Measurements from ENCODE around the gene OBSCN. TPM values are rescaled to one million over a fixed set of nuclear protein-coding genes. Genes with fewer than 3 reads are reported as not detected.

The OBSCN gene
- total and polyA plus RNA-seq, 4 donors = 0.54 to 5.6 (median 2.7) TPM

DNA sequence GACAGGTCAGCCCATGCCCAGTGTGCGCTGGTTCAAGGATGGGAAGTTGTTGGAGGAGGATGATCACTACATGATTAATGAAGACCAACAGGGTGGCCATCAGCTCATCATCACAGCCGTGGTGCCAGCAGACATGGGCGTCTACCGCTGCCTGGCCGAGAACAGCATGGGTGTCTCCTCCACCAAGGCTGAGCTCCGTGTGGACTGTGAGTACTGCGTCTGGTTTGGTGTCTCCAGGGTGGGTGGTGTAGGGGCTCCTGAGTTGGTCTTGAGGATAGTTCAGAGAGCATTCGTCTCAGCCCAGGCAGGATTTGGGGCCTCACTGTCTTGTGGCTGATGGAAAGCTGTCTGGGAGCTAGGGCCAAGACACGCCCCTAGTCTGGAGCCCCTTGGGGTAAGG is 115.6 kb downstream of the OBSCN start:
- 91% methylated on average over 9 of the region's 9 CpGs for WGBS
- Histone ChIP-seq H3K4me3 (ENCODE audit: low read depth in 1 of 3, low read length in 3 of 3) (no peak overlapping the region), H3K4me1 (ENCODE audit: control insufficient read depth in 4 of 4, insufficient read depth in 4 of 4, low read length in 3 of 4) (no peaks in the 10 kb centered on the region), H3K9ac (ENCODE audit: low read depth in 1 of 2, low read length in 2 of 2) (no peak overlapping the region), H3K9me3 (ENCODE audit: control insufficient read depth in 4 of 4, low read length in 3 of 4) (peaks cover 0 to 2% (median 0%) of the 10 kb centered on the region in 4 donors), H3K27ac (ENCODE audit: low read depth in 1 of 2, low read length in 2 of 2) (no peak overlapping the region), H3K27me3 (ENCODE audit: control insufficient read depth in 4 of 4, insufficient read depth in 4 of 4, low read length in 3 of 4) (no peaks in the 10 kb centered on the region), H3K36me3 (ENCODE audit: control insufficient read depth in 4 of 4, insufficient read depth in 3 of 4, low read depth in 1 of 4, low read length in 3 of 4) (peaks cover 0 to 2% (median 0%) of the 10 kb centered on the region in 4 donors)
- no peak for TF ChIP-seq HNF4G (IDR thresholded peaks at IDR 0.05)
- no peak for TF ChIP-seq JUND (IDR thresholded peaks at IDR 0.05)
- TF ChIP-seq FOXA2 (IDR thresholded peaks at IDR 0.05) = no peak
- TF ChIP-seq GABPA (IDR thresholded peaks at IDR 0.05 in 1 of 2, conservative IDR thresholded peaks at IDR 0.05 in 1 of 2) = no peak
- no peak for TF ChIP-seq TAF1 (conservative IDR thresholded peaks at IDR 0.05)
- no peak for DNase-seq (ENCODE audit: low spot score)

DNA sequence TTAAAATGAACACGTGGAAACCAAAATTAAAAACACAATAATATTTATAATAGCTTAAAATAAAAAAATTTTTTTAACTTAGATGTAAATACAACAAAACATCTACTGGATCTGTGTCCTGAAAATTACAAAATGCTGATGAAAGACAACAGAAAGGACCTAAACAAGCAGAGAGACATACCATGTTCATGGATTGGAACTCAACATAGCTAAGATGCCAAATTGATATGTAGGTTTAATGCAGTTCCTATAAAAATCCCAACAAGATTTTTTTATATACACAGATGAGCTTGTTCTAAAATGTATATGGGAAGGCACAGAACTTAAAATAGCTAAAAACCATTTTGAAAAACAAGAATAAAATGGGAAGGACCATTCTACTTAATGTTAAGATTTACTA is 117.4 kb downstream of the OBSCN start:
- H3K4me3 ChIP-seq (ENCODE audit: low read depth in 1 of 3, low read length in 3 of 3) = no peak overlapping the region
- WGBS = 82% methylated on average over 1 of the region's 1 CpG
- no peaks in the 10 kb centered on the region for H3K4me1 ChIP-seq (ENCODE audit: control insufficient read depth in 4 of 4, insufficient read depth in 4 of 4, low read length in 3 of 4)
- no peak for DNase-seq (ENCODE audit: low spot score)
- no peaks in the 10 kb centered on the region for H3K27me3 ChIP-seq (ENCODE audit: control insufficient read depth in 4 of 4, insufficient read depth in 4 of 4, low read length in 3 of 4)
- TF ChIP-seq HNF4G (IDR thresholded peaks at IDR 0.05) (no peak), RAD21 (IDR thresholded peaks at IDR 0.05) (no peak), SP1 (IDR thresholded peaks at IDR 0.05) (no peak), FOXA2 (IDR thresholded peaks at IDR 0.05) (no peak), FOXA1 (IDR thresholded peaks at IDR 0.05) (no peak), GABPA (IDR thresholded peaks at IDR 0.05 in 1 of 2, conservative IDR thresholded peaks at IDR 0.05 in 1 of 2) (no peak), HNF4A (conservative IDR thresholded peaks at IDR 0.05) (no peak), RXRA (IDR thresholded peaks at IDR 0.05) (no peak), TAF1 (conservative IDR thresholded peaks at IDR 0.05) (no peak), EGR1 (IDR thresholded peaks at IDR 0.05; ENCODE audit: low read depth in 2 of 2) (no peak), NR2F2 (IDR thresholded peaks at IDR 0.05) (no peak), YY1 (IDR thresholded peaks at IDR 0.05) (no peak), JUND (IDR thresholded peaks at IDR 0.05) (no peak)
- TF ChIP-seq, protein P1, sequence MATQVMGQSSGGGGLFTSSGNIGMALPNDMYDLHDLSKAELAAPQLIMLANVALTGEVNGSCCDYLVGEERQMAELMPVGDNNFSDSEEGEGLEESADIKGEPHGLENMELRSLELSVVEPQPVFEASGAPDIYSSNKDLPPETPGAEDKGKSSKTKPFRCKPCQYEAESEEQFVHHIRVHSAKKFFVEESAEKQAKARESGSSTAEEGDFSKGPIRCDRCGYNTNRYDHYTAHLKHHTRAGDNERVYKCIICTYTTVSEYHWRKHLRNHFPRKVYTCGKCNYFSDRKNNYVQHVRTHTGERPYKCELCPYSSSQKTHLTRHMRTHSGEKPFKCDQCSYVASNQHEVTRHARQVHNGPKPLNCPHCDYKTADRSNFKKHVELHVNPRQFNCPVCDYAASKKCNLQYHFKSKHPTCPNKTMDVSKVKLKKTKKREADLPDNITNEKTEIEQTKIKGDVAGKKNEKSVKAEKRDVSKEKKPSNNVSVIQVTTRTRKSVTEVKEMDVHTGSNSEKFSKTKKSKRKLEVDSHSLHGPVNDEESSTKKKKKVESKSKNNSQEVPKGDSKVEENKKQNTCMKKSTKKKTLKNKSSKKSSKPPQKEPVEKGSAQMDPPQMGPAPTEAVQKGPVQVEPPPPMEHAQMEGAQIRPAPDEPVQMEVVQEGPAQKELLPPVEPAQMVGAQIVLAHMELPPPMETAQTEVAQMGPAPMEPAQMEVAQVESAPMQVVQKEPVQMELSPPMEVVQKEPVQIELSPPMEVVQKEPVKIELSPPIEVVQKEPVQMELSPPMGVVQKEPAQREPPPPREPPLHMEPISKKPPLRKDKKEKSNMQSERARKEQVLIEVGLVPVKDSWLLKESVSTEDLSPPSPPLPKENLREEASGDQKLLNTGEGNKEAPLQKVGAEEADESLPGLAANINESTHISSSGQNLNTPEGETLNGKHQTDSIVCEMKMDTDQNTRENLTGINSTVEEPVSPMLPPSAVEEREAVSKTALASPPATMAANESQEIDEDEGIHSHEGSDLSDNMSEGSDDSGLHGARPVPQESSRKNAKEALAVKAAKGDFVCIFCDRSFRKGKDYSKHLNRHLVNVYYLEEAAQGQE (IDR thresholded peaks at IDR 0.05) = no peak
- TF ChIP-seq, protein P2, sequence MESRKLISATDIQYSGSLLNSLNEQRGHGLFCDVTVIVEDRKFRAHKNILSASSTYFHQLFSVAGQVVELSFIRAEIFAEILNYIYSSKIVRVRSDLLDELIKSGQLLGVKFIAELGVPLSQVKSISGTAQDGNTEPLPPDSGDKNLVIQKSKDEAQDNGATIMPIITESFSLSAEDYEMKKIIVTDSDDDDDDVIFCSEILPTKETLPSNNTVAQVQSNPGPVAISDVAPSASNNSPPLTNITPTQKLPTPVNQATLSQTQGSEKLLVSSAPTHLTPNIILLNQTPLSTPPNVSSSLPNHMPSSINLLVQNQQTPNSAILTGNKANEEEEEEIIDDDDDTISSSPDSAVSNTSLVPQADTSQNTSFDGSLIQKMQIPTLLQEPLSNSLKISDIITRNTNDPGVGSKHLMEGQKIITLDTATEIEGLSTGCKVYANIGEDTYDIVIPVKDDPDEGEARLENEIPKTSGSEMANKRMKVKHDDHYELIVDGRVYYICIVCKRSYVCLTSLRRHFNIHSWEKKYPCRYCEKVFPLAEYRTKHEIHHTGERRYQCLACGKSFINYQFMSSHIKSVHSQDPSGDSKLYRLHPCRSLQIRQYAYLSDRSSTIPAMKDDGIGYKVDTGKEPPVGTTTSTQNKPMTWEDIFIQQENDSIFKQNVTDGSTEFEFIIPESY (IDR thresholded peaks at IDR 0.05) = no peak
- TF ChIP-seq, protein P3, sequence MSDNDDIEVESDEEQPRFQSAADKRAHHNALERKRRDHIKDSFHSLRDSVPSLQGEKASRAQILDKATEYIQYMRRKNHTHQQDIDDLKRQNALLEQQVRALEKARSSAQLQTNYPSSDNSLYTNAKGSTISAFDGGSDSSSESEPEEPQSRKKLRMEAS (IDR thresholded peaks at IDR 0.05) = no peak
- TF ChIP-seq, protein P4, sequence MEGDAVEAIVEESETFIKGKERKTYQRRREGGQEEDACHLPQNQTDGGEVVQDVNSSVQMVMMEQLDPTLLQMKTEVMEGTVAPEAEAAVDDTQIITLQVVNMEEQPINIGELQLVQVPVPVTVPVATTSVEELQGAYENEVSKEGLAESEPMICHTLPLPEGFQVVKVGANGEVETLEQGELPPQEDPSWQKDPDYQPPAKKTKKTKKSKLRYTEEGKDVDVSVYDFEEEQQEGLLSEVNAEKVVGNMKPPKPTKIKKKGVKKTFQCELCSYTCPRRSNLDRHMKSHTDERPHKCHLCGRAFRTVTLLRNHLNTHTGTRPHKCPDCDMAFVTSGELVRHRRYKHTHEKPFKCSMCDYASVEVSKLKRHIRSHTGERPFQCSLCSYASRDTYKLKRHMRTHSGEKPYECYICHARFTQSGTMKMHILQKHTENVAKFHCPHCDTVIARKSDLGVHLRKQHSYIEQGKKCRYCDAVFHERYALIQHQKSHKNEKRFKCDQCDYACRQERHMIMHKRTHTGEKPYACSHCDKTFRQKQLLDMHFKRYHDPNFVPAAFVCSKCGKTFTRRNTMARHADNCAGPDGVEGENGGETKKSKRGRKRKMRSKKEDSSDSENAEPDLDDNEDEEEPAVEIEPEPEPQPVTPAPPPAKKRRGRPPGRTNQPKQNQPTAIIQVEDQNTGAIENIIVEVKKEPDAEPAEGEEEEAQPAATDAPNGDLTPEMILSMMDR (IDR thresholded peaks at IDR 0.05; ENCODE audit: low read depth, low read length, missing input control) = no peak
- TF ChIP-seq, protein P5, sequence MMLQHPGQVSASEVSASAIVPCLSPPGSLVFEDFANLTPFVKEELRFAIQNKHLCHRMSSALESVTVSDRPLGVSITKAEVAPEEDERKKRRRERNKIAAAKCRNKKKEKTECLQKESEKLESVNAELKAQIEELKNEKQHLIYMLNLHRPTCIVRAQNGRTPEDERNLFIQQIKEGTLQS (IDR thresholded peaks at IDR 0.05) = no peak
- no peaks in the 10 kb centered on the region for H3K9me3 ChIP-seq (ENCODE audit: control insufficient read depth in 4 of 4, low read length in 3 of 4)
- peaks cover 0 to 2% (median 0%) of the 10 kb centered on the region in 4 donors for H3K36me3 ChIP-seq (ENCODE audit: control insufficient read depth in 4 of 4, insufficient read depth in 3 of 4, low read depth in 1 of 4, low read length in 3 of 4)
- no peak overlapping the region for H3K9ac ChIP-seq (ENCODE audit: low read depth in 1 of 2, low read length in 2 of 2)
- no peak overlapping the region for H3K27ac ChIP-seq (ENCODE audit: low read depth in 1 of 2, low read length in 2 of 2)
